Measurements from ENCODE around the gene SLC1A1. TPM values are rescaled to one million over a fixed set of nuclear protein-coding genes. Genes with fewer than 3 reads are reported as not detected.

The SLC1A1 gene
- total and polyA plus RNA-seq, 11 donors, result 1.0 to 4.6 (median 1.9) TPM

- no peaks in the 10 kb centered on the region for H3K36me3 ChIP-seq
- H3K9me3 ChIP-seq, result peaks cover 0 to 6% (median 0%) of the 10 kb centered on the region in 12 donors
- intact Hi-C loops (cut with DNase I), result loop anchor here in 1 of 10 donors (5.0 kb wide), 1 partner anchor 48 kb away; no protein-coding TSS in a partner anchor
- TF ChIP-seq CTCF (IDR thresholded peaks at IDR 0.05) (no peak), POLR2A (IDR thresholded peaks at IDR 0.05) (no peak)
- no peak for DNase-seq
- H3K27me3 ChIP-seq, result no peaks in the 10 kb centered on the region
- no peak overlapping the region for H3K4me3 ChIP-seq
- ATAC-seq, result no peak
- no peaks in the 10 kb centered on the region for H3K4me1 ChIP-seq
- no peak overlapping the region for H3K27ac ChIP-seq
- WGBS, 4 donors, result 53 to 61% (median 57%) methylated on average over 3 of the region's 3 CpGs
Observed at GRCh38 chr9:4463824-4464223, 26.4 kb upstream of the SLC1A1 start.

DNA sequence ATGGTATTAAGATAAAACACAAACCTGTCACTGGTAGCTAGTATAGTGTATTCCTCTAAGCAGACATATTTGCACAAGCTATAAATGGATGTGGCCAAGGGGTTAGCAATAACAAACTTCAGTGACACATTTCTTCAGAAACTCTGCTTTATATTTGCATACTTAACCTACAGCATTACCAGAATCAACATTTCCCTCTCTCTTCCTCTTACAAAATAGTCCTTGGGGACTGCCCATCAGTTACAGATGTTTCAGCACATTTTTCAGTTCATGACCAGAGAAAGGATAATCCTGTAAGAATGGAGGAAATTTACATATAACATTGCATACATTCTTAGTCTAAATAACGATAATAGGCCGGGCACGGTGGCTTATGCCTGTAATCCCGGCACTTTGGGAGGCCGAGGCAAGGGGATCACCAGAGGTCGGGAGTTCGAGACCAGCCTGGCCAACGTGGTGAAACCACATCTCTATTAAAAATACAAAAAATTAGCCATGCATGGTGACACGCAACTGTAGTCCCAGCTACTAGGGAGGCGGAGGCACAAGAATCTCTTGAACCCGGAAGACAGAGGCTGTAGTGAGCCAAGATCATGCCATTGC, 25.3 kb upstream of the SLC1A1 start:
- Histone ChIP-seq H3K27ac (no peak overlapping the region), H3K27me3 (no peaks in the 10 kb centered on the region), H3K36me3 (no peaks in the 10 kb centered on the region), H3K4me1 (no peaks in the 10 kb centered on the region), H3K4me3 (no peak overlapping the region), H3K9me3 (peaks cover 0 to 6% (median 0%) of the 10 kb centered on the region in 12 donors)
- TF ChIP-seq POLR2A (IDR thresholded peaks at IDR 0.05) (no peak), CTCF (IDR thresholded peaks at IDR 0.05) (no peak)
- DNase-seq (no peak), ATAC-seq (no peak)
- intact Hi-C loops (cut with DNase I), result loop anchor here in 1 of 10 donors (5.0 kb wide), 1 partner anchor 47 kb away; no protein-coding TSS in a partner anchor
- 87 to 93% (median 91%) methylated on average over 11 of the region's 11 CpGs for WGBS, 4 donors

DNA sequence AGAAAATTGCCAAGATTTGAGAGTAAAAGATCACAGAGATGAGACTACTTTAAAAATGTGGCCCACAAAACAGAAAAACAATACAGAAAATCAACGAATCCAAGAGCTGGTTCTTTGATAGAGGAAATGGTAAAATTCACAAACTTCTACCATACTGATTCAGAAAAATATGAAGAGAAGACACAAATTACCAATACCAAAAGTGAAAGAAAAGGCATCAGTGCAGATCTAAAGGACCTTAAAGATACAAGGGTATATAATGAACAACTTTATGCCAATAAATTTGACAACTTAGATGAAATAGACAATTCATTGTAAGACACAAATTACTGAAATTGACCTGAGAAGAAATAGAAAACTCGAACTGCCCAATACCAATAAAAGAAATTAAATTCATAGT, 24.4 kb upstream of the SLC1A1 start:
- Histone ChIP-seq H3K4me3 (no peak overlapping the region), H3K4me1 (no peaks in the 10 kb centered on the region), H3K27ac (no peak overlapping the region), H3K27me3 (no peaks in the 10 kb centered on the region), H3K9me3 (peaks cover 0 to 6% (median 0%) of the 10 kb centered on the region in 12 donors), H3K36me3 (no peaks in the 10 kb centered on the region)
- 76 to 88% (median 83%) methylated on average over 2 of the region's 2 CpGs for WGBS, 4 donors
- intact Hi-C loops (cut with DNase I), result no loop called here
- no peak for TF ChIP-seq CTCF (IDR thresholded peaks at IDR 0.05)
- no peak for TF ChIP-seq POLR2A (IDR thresholded peaks at IDR 0.05)
- no peak for DNase-seq
- ATAC-seq, result no peak

- 15 to 30% (median 23%) methylated on average over 1 of the region's 1 CpG for WGBS, 4 donors
- intact Hi-C loops (cut with DNase I), result loop anchor here in 1 of 10 donors (10.0 kb wide), 1 partner anchor 60 kb away; no protein-coding TSS in a partner anchor
- ATAC-seq (no peak), DNase-seq (no peak)
- Histone ChIP-seq H3K27ac (no peak overlapping the region), H3K36me3 (no peaks in the 10 kb centered on the region), H3K4me3 (no peak overlapping the region), H3K4me1 (no peaks in the 10 kb centered on the region), H3K9me3 (peaks cover 0 to 6% (median 0%) of the 10 kb centered on the region in 12 donors), H3K27me3 (no peaks in the 10 kb centered on the region)
- no peak for TF ChIP-seq CTCF (IDR thresholded peaks at IDR 0.05)
- no peak for TF ChIP-seq POLR2A (IDR thresholded peaks at IDR 0.05)
Observed at GRCh38 chr9:4475301-4475700, 15.0 kb upstream of the SLC1A1 start.

All from heart left ventricle (tissue), 16 donors.